GM18520 (cell line): Measurements from ENCODE around the gene OSBPL5.

Experiments
- ATAC-seq: cut with Tn5 transposase; IDR thresholded peaks from one replicate; pipeline ENCODE4 v1.9.1; 2021; ENCODE audit not compliant: unreplicated experiment

Gene OSBPL5

DNA sequence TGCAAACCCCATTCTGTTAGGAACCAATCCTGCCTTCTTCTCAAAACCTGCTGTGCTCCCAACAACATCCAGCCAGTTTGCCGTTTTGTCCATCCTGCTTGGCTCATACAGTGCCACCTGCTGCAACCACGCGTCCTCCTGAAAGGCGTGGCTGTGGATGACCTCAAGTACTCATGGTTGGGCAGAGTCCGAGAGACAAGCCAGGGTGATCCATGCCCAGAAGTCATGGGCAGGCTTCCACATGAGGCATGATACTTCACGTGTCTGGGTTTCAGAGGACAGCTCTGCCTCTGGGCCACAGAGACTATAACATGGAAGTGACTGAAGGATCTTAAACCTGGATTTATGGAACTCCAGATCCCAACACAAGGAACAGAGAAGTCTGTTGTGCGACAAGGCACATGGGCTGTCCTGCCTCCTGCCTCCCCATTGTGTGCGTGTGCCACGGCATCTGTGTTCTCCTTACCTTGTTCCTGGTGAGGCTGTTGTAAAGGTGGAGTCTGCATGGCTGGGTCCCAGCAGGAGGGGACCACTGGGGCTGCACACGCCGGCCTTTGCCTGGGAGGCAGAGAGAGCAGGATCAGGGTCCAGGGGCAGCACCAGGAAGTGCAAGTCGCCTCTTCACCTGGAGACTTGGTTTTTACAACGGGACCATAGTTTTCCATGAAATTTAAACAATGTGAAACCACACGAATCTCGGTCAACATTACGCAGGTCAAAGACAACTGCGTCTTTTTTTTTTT, 123.2 kb downstream of the OSBPL5 start:
- no peak for ATAC-seq

DNA sequence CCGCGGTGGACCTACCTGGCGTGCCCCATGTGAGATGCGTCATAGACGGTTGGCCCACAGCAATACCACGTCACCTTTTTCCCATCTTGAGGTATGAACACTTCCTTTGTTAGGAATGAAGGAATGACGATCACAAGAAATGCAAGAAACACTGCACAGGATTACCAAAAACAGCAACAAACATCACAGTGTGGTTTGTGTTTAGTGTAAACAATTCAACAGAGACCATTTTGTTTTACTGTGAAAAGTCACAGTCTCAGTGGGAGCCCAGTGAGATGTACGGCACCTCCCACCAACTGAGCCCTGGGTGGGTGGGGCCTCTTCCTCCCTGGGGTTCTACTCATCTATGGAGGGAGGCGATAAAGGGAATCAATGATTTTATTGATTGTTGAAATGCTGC, 124.2 kb downstream of the OSBPL5 start:
- ATAC-seq, result no peak

DNA sequence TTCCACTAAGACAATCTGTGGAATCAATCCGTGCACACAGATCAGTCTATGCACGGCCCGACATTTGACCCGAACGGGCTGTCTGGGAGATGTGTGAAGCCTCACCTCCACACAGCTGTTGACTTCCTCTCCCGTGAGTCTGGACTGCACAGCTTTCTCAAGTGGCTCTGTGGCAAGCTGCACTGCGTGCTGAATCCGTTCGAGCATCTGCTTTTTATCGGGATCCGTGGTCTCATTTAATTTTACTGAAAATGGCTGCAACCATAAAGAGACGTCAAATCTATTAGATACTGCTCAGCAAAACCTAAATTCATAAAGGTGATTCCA, 127.2 kb downstream of the OSBPL5 start:
- no peak for ATAC-seq
